Left ventricle myocardium inferior (tissue), 1 donor: Measurements from ENCODE around the gene MSH6. TPM values are rescaled to one million over a fixed set of nuclear protein-coding genes. Genes with fewer than 3 reads are reported as not detected.

Experiments used
- DNase-seq: peaks from one replicate; pipeline ENCODE4 v3.0.0-alpha.2; 2020
- H3K27ac ChIP-seq: fragments of 200-600 bp; replicated peaks from 2 replicates; pipeline ENCODE4 v1.8.0; 2021
- H3K27me3 ChIP-seq: fragments of 200-600 bp; 2 replicates; pipeline ENCODE4 v1.8.0; 2021; ENCODE audit warnings: low read depth
- H3K36me3 ChIP-seq: fragments of 200-600 bp; 2 replicates; pipeline ENCODE4 v1.8.0; 2021
- H3K4me1 ChIP-seq: fragments of 200-600 bp; 2 replicates; pipeline ENCODE4 v1.8.0; 2021
- H3K4me3 ChIP-seq: fragments of 200-600 bp; 2 replicates; pipeline ENCODE4 v1.8.0; 2021; ENCODE audit warnings: mild to moderate bottlenecking, moderate library complexity
- H3K9me3 ChIP-seq: fragments of 200-600 bp; replicated peaks from 2 replicates; pipeline ENCODE4 v1.8.0; 2021
- CTCF ChIP-seq: fragments of 200-600 bp; IDR thresholded peaks from 2 replicates; pipeline ENCODE4 v1.8.0; 2021; ENCODE audit warnings: antibody characterized with exemption, mild to moderate bottlenecking, borderline replicate concordance
- intact Hi-C: fragments of 100-400 bp; cut with micrococcal nuclease; formaldehyde crosslinking; loops from one replicate; pipeline ENCODE4 v1.11.0; 2022
- total RNA-seq: library from RNA; stranded (reverse); fragmentation: NEBNext Ultra II Directional; extraction: Animal tissue kit (Norgen Biotek cat#: 25700); gene quantifications from one replicate; pipeline ENCODE4 v1.2.1, GENCODE V29; 2021
- donor health status: DM: no; HTN: yes; CAD: no; lungs with severe emphysema.

The MSH6 gene
- total RNA-seq, 1 donor from 2014 or later, result 21.5 TPM

GRCh38 chr2:47738331-47738730, 44.6 kb upstream of the MSH6 start:
- intact Hi-C loops, result no loop called here
- Histone ChIP-seq H3K27me3 (peaks cover 35% of the 10 kb centered on the region), H3K27ac (no peak overlapping the region), H3K36me3 (no peaks in the 10 kb centered on the region), H3K9me3 (no peaks in the 10 kb centered on the region), H3K4me1 (no peaks in the 10 kb centered on the region), H3K4me3 (no peak overlapping the region)
- TF ChIP-seq CTCF, result no peak
- no peak for DNase-seq

DNA sequence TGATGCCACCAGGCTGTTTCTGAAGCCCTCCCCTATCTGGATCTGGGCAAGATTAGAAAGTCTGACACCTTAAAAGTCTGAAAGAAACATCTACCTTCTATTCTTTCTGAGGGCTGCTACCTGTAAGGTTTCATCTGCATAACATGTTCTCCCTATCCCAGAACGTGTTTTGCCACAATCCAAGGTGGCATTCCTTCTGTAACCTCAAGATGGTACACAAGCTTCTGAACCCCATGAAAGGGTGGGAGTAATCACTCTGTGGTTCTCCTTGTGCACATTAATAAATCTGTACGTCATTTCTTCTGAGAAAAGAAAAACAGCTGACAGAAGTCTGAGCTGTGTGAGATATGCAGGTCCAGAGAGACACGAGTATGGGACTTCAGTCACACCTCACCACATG, 41.8 kb upstream of the MSH6 start:
- Histone ChIP-seq H3K4me3 (no peak overlapping the region), H3K9me3 (no peaks in the 10 kb centered on the region), H3K36me3 (no peaks in the 10 kb centered on the region), H3K4me1 (no peaks in the 10 kb centered on the region), H3K27ac (no peak overlapping the region), H3K27me3 (peaks cover 59% of the 10 kb centered on the region)
- intact Hi-C loops, result no loop called here
- DNase-seq, result no peak
- TF ChIP-seq CTCF, result no peak

DNA sequence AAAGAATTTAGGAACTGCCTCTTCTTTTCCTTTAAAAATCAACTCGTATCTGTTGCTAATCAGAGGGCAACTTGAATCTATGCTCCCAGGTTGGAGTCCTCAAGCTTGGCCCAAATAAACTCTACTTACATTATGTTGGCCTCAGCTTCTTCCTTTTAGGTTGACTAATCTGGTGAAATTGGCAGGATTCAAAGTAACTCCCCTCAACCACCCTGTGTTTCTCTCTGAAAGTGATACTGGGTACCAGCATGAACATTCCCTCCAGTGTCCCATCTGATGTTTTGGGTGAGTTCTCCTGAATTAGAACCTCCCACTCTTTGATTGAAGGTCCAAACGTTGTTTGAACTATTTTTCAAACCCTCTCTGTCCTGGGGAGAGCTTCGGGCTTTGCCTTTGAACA, 41.3 kb upstream of the MSH6 start:
- intact Hi-C loops, result no loop called here
- Histone ChIP-seq H3K4me3 (no peak overlapping the region), H3K27me3 (peaks cover 60% of the 10 kb centered on the region), H3K36me3 (no peaks in the 10 kb centered on the region), H3K4me1 (no peaks in the 10 kb centered on the region), H3K9me3 (peaks cover under 1% of the 10 kb centered on the region), H3K27ac (no peak overlapping the region)
- DNase-seq, result no peak
- TF ChIP-seq CTCF, result no peak

DNA sequence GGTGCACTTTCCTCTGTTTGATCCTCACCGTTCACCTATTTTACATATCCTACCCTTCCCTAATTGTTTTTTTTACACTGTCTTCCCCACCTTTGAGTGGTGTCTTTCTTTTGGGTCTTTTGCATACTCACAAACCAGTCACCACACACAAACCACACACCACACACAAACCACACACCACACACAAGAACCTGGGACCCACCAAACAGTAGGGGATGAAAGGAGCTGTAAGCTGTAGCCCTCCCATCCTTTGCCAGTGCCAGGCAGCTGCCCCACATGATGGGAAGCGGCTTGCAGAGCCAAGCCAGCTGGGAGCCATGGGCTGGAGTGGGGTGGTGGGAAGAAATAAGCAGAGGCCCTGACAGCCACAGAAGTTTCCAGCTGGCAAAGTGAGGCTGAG, 38.9 kb upstream of the MSH6 start:
- H3K9me3 ChIP-seq, result peaks cover 20% of the 10 kb centered on the region
- intact Hi-C loops, result no loop called here
- no peaks in the 10 kb centered on the region for H3K36me3 ChIP-seq
- no peak for DNase-seq
- H3K4me3 ChIP-seq, result no peak overlapping the region
- no peaks in the 10 kb centered on the region for H3K4me1 ChIP-seq
- no peak overlapping the region for H3K27ac ChIP-seq
- peaks cover 58% of the 10 kb centered on the region for H3K27me3 ChIP-seq
- TF ChIP-seq CTCF, result no peak

DNA sequence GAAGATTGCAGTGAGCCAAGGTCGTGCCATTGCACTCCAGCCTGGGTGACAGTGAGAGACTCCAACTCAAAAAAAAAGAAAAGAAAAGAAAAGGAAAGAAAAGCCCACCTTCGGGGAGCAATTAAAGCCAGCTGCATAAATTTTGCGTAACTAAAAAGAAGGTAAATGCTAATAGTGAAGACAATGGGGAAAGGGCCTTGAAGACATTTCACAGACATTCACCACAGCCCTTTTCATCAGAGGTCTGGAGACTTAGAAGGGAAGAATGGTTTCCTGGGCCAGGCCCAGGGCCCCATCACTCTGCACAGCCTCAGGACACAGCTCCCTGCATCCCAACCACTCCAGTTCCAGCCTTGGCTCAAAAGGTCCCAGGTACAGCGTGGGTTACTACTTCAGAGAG, 35.1 kb upstream of the MSH6 start:
- no peak overlapping the region for H3K4me3 ChIP-seq
- intact Hi-C loops, result no loop called here
- TF ChIP-seq CTCF, result no peak
- H3K4me1 ChIP-seq, result no peaks in the 10 kb centered on the region
- no peak for DNase-seq
- H3K27ac ChIP-seq, result no peak overlapping the region
- H3K9me3 ChIP-seq, result peaks cover 20% of the 10 kb centered on the region
- no peaks in the 10 kb centered on the region for H3K36me3 ChIP-seq
- H3K27me3 ChIP-seq, result peaks cover 29% of the 10 kb centered on the region

GRCh38 chr2:47751856-47752414, 31.0 kb upstream of the MSH6 start:
- H3K36me3 ChIP-seq, result no peaks in the 10 kb centered on the region
- H3K4me3 ChIP-seq, result no peak overlapping the region
- TF ChIP-seq CTCF, result no peak
- intact Hi-C loops, result no loop called here
- no peak for DNase-seq
- H3K9me3 ChIP-seq, result peaks cover 16% of the 10 kb centered on the region
- no peaks in the 10 kb centered on the region for H3K27me3 ChIP-seq
- H3K4me1 ChIP-seq, result no peaks in the 10 kb centered on the region
- H3K27ac ChIP-seq, result no peak overlapping the region
